ENCODE results near the gene GNPDA1.

DNA sequence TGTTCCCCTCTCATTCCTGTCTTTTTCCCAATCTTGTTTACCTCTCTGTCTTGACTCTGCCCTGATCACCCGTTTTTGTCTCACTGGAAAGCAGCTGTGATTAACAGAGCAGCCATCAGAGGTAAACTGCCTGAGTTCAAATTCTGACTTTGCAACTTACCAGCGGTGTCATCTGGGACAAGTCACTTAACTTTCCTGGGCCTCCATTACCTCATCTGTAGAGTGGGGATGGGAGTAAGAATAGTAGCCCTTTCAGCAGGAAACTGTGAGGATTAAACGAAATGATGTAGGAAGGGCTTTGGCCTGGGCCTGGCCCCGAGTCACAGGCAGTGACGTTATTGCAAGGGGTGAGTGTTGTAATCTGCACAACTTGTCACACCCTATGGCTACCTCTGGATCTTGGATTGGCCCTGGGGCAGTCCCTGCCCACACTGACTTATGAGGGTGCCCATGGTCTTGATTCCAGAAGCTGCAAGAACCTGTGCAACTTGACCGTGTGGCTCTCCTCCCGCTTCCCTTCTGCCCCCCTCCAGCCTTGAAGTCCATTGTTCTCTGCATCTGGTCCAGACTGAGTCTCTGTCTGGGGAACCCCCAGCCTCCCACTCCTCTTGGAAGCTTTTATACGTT is 54.2 kb downstream of the GNPDA1 start:
- TF ChIP-seq REST (IDR thresholded peaks at IDR 0.05; ENCODE audit: insufficient read depth in 1 of 2, low read depth in 2 of 2, low read length in 2 of 2) (no peak), POLR2AphosphoS5 (IDR thresholded peaks at IDR 0.05; ENCODE audit: low read depth, low read length) (no peak), SIN3A (IDR thresholded peaks at IDR 0.05; ENCODE audit: borderline replicate concordance, insufficient read depth, low read length) (no peak), TAF1 (IDR thresholded peaks at IDR 0.05; ENCODE audit: borderline replicate concordance, insufficient read depth, low read length) (no peak), FOXP2 (optimal IDR thresholded peaks at IDR 0.05; ENCODE audit: borderline replicate concordance, extremely low read depth, extremely low read length, insufficient read depth) (no peak)

All from PFSK-1 (cell line).